Stimulated activated CD4-positive, alpha-beta T cell treated with anti-CD3 and anti-CD28 coated beads, Interleukin-15, amount 100 ng/mL, for 48 hours (primary cell): ENCODE measurements around the gene NEDD4L.
"Not testable (repeated sequence)": the region's sequence is repeated elsewhere in the genome, so short reads cannot be mapped to it uniquely, and the experiment has no call there.

Experiments
- DNase-seq, 2 donors: peaks; one replicate each; pipeline ENCODE4 v3.0.0-alpha.2; 2020; ENCODE audit warnings: low read depth in 2 of 2

Gene NEDD4L

GRCh38 chr18:58370612-58371011 lies 326.6 kb downstream of the NEDD4L start:
- DNase-seq = no peak

DNA sequence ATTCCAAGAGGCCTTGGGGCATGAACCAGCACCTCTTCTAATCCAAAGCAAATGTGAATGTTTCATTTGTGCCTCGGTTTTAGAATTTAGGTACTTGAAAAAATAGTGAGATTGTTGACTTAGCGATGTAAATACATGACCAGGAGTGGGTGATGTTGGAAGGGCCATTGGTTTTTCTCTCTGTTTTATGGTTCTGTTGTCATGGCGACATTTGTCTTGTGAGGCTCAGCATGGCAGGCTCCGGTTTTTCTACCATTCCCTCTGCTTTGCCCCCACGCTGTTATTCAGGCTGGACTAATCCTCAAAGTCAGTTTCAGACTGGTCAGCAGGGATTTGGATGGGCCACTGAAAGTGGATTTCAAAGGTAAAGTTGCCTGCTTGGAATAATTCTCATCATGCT lies 329.5 kb downstream of the NEDD4L start:
- no peak for DNase-seq

- no peak for DNase-seq
Measured at GRCh38 chr18:58375051-58375450, 331.0 kb downstream of the NEDD4L start.

GRCh38 chr18:58378411-58379379 lies 334.7 kb downstream of the NEDD4L start:
- DNase-seq = no peak

DNA sequence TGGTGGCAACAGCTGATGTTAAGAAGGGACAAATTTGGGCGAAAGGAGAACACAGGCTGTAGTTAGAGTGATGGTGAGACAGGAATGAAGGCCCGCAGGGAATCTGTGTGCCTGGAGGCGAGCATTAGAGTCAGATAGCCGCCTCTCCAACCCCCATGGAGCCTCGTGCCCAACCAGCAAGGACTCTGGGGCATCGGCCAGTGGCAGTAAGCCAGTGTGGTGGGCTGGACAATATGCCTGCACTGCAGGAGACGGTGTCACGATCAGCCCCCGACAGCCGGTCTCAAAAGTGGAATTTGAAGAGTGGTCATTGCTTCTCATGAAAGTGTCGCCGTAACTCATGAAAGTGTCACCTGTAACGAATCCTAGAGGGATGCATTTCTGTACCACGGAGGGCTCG lies 335.4 kb downstream of the NEDD4L start:
- no peak for DNase-seq

- DNase-seq = not testable (repeated sequence)
Measured at GRCh38 chr18:58380113-58380512, 336.1 kb downstream of the NEDD4L start.

GRCh38 chr18:58381676-58382411 lies 337.8 kb downstream of the NEDD4L start:
- DNase-seq = no peak

- no peak for DNase-seq
Measured at GRCh38 chr18:58382446-58382845, 338.4 kb downstream of the NEDD4L start.

DNA sequence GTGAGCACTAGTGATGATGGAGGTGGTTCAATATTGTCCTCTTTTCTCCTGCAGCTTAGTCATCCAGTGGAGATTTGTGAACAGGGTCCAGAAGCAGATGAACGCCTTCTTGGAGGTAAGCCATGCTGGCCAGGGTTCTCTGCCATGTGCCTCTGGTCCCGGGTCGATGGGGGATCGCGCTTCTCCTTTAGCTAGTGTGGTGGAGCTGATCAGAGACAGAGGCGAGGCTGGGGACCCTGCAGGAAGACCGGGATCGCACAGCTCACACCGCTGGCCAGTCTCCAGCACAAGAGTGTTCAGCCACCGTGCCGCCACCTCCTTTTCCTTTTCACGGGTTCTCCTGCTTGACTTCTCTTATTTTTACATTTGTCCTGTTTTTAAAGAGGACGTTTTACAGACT lies 341.4 kb downstream of the NEDD4L start:
- DNase-seq = no peak

DNA sequence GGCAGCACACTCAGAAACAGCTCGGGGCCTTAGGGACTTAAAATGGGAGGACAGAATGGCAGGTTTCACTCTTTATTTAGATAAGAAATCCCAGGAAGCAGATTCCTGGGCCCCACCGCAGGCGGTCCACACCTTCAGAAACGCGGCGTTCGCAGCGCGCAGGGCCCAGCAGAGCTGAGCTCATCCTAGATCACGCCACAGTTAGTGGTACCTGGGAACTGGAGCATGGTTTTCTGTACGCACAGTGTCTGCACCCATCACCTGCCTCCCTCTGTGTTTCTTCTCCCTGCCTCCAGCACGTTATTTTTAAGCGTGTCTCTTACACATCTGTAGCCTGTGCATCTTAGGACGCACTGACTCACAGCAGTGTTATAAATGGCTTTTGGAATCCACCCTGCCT lies 342.8 kb downstream of the NEDD4L start:
- DNase-seq = no peak

- DNase-seq = no peak
Measured at GRCh38 chr18:58387716-58388115, 343.7 kb downstream of the NEDD4L start.

GRCh38 chr18:58388736-58389135 lies 344.7 kb downstream of the NEDD4L start:
- no peak for DNase-seq

DNA sequence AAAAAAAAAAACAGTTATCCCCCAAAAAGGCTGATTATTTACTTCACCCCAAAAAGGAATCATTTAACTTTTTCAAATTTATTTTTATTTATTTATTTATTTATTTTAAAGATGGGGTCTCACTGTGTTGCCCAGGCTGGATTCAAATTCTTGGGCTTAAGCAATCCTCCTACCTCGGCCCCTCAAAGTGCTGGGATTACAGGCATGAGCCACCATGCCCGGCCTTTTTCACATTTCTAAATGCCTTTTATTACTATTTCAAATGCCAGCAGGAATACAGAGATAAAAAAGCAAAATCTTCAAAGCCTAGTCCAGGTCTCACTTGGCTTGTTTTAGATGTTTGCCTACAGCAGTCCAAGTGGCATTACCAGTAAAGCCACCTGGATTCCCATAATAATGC lies 345.7 kb downstream of the NEDD4L start:
- DNase-seq = no peak

DNA sequence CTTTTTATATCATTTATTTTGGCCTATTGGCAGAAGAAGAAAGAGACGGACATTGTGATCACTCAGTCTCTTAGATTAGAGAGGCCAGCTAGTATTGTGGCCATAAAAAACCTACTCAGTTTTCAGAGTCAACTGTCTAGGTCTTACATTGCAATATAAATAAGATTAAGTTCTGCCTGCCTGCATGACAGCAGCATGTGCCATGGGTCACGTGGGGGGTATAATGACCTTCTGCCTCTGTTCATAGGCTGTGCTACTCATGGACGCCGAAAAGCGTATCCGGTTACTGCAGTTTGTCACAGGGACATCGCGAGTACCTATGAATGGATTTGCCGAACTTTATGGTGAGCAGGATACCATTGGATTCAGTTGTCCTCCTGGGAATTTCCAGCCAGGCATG lies 346.4 kb downstream of the NEDD4L start:
- DNase-seq = no peak

DNA sequence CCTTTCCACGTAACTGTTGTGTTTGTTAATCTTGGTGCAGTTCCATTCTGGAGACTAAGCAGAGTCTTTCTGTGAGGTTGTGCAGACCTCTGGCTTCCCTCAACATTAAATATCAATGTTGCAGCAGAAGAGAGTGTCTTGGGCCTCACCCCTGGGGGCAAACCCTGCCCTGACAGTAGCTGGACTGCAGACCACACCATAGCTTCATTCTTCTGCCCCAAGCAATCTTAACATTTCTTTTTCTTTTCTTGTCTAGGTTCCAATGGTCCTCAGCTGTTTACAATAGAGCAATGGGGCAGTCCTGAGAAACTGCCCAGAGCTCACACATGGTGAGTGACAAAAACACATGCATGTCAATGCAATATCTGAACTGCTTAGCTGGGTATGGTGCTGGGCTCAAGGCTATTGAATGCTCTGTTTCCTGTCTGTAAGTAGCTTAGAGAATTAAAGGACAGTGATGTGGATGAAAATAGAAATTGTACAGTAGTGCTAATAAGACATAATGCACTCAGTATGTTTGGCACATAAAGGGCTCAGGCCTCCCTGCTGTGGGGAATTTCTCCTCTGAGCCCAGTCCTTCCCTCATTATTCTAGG lies 347.3 kb downstream of the NEDD4L start:
- no peak for DNase-seq

- DNase-seq = no peak
Measured at GRCh38 chr18:58391932-58392323, 347.9 kb downstream of the NEDD4L start.

- no peak for DNase-seq
Measured at GRCh38 chr18:58392324-58393000, 348.4 kb downstream of the NEDD4L start.

DNA sequence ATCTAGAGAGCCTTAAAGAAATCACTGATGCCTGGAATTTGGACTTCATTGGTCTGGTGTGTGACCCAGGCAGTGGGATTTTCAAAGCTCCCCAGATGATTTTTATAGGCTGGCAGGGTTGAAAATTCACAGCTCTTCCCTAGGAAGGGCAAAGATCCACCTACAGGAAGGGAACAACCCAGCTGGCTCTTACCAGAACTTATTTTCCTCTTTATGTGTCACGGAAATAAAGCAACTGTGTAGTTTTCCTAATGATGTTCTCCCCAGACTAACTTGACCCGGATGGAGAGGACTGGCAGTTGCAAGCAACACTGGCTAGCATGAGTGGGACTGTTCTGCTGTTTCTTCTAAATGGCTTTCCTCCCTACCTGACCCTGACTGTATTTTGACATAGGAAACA lies 349.3 kb downstream of the NEDD4L start:
- DNase-seq = no peak

- no peak for DNase-seq
Measured at GRCh38 chr18:58394046-58394445, 350.0 kb downstream of the NEDD4L start.

DNA sequence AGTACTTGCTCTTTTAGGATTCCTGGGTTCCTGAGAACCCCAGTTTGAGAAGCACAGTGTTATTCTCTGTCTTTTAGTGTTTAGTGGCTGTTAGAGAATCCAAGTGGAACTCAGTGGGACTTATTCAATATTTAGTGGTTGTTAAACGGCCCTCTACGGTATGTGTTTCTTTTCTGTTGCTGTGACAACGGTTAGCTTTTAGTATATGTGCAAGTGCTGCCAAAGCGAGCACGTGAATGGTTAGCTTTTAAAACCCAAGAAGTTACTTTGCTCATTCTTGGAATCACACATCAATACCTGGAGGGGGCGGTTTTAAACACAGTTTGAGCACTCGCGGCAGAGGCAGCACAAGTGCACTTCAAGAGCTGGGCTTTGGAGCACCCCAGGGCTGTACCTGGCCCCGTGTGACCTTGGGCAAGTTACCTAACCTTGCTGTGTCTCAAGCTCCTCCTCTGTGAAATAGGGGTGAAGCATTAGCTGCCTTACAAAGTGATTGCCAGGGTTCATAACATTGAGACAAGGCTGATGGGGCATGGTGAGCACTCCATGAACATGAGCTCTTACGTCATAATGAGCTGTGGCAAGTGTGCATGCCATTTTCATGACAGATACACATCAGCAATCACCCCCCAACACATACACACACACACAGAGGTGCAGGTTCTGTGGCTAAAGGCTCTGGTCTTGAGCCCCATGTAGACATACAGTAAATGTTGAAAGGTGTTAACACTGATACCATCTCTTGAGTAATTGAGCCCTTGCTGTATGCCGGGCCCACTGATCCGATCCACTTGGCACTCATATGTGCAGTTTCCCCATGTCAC lies 350.8 kb downstream of the NEDD4L start:
- DNase-seq = no peak

- DNase-seq = no peak
Measured at GRCh38 chr18:58396144-58396543, 352.1 kb downstream of the NEDD4L start.
